Body of pancreas (tissue), 4 donors: ENCODE measurements around the gene FIBCD1.

Experiments used
- CTCF ChIP-seq, 7 experiments: fragments of 450-650 bp in 4 of 7; fragments of 200-600 bp in 3 of 7; sonication (generic) in 3 of 7; IDR thresholded peaks; one replicate each; pipeline ENCODE4 v1.5.1; 2016 to 2019; ENCODE audit warnings: antibody characterized with exemption in 7 of 7
- POLR2A ChIP-seq, 3 donors: fragments of 450-650 bp; IDR thresholded peaks; one replicate each; pipeline ENCODE4 v1.6.1; 2016; ENCODE audit warnings: antibody characterized with exemption in 3 of 3, mild to moderate bottlenecking in 2 of 3

GRCh38 chr9:130934702-130935647, 4.1 kb downstream of the FIBCD1 start:
- TF ChIP-seq CTCF (IDR thresholded peaks at IDR 0.05), result no peak
- no peak for TF ChIP-seq POLR2A (IDR thresholded peaks at IDR 0.05)
